Amniotic epithelial cell (primary cell): Measurements from ENCODE around the gene RCOR1.
"Not testable (repeated sequence)": the region's sequence is repeated elsewhere in the genome, so short reads cannot be mapped to it uniquely, and the experiment has no call there.

Experiments used
- DNase-seq: peaks from one replicate; pipeline ENCODE4 v3.0.0-alpha.2; 2010; ENCODE audit warnings: low read depth

RCOR1 gene

GRCh38 chr14:102591944-102592762 lies at the start of gene RCOR1:
Gene RCOR1, plus strand, starts transcription at chr14:102592649. Its CDS starts 238 bp downstream, at chr14:102592887.
- peak; percentile 97 for DNase-seq

GRCh38 chr14:102544046-102544746 lies 48.3 kb upstream of the RCOR1 start:
- no peak for DNase-seq

GRCh38 chr14:102544747-102545460 lies 47.5 kb upstream of the RCOR1 start:
- no peak for DNase-seq

- peak; percentile 65 for DNase-seq
Measured at GRCh38 chr14:102545461-102546265, 46.8 kb upstream of the RCOR1 start.

- no peak for DNase-seq
Measured at GRCh38 chr14:102548616-102549240, 43.7 kb upstream of the RCOR1 start.

GRCh38 chr14:102550927-102551401 lies 41.5 kb upstream of the RCOR1 start:
- not testable (repeated sequence) for DNase-seq

- DNase-seq = peak; percentile 76
Measured at GRCh38 chr14:102551995-102552705, 40.3 kb upstream of the RCOR1 start.

GRCh38 chr14:102554821-102555819 lies 37.3 kb upstream of the RCOR1 start:
- no peak for DNase-seq

GRCh38 chr14:102556098-102556677 lies 36.3 kb upstream of the RCOR1 start:
- no peak for DNase-seq

- DNase-seq = no peak
Measured at GRCh38 chr14:102557434-102558226, 34.8 kb upstream of the RCOR1 start.

GRCh38 chr14:102558556-102558955 lies 33.9 kb upstream of the RCOR1 start:
- no peak for DNase-seq

GRCh38 chr14:102560458-102561261 lies 31.8 kb upstream of the RCOR1 start:
- no peak for DNase-seq

GRCh38 chr14:102565331-102565887 lies 27.0 kb upstream of the RCOR1 start:
- no peak for DNase-seq

- no peak for DNase-seq
Measured at GRCh38 chr14:102565959-102566358, 26.5 kb upstream of the RCOR1 start.

GRCh38 chr14:102568115-102568614 lies 24.3 kb upstream of the RCOR1 start:
- DNase-seq = no peak

- no peak for DNase-seq
Measured at GRCh38 chr14:102570334-102570995, 22.0 kb upstream of the RCOR1 start.
